GM21786 (cell line): ENCODE measurements around the gene ITGA7.

Experiments
- ATAC-seq: cut with Tn5 transposase; IDR thresholded peaks from one replicate; pipeline ENCODE4 v1.9.1; 2021; ENCODE audit not compliant: unreplicated experiment

The ITGA7 gene

DNA sequence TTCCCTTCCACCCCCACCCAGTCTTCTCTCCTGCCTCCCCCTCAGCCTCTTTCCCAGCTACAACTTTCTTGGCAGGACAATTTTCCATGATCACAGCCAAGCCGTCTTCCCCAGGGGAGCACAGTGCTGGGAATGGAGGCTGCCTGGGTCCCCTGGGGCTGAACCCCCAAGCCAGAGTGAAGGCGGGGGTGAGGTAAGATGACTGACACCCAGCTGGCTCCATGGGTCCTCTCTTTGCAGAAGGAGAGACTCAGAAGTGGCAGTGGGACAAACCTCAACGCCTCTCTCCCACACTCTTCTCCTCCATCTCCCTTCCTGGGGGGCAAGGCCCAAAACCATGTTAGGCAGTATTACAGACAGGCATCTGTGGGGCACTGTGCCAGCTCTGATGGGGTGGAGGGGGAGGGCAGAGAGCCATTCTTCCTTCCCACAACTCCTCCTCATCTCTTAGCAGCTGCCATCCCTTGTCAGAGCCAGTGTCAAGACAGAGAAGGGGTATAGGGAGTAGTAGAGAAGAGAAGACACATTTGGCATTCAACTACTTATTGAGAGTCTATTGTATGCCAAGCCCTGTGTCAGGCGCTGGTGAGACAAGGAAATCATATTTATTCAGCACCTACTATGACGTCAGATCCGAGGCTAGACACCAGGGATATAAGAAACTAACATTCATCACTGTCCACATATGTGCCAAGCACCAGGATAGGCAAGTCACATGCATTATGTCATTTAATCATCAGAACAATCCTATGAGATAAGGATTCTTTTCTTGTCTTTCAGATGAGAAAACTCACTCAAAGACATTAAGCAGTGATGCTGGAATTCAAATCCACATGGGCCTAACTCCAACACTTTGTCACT is 3.6 kb downstream of the ITGA7 start:
- ATAC-seq: no peak

DNA sequence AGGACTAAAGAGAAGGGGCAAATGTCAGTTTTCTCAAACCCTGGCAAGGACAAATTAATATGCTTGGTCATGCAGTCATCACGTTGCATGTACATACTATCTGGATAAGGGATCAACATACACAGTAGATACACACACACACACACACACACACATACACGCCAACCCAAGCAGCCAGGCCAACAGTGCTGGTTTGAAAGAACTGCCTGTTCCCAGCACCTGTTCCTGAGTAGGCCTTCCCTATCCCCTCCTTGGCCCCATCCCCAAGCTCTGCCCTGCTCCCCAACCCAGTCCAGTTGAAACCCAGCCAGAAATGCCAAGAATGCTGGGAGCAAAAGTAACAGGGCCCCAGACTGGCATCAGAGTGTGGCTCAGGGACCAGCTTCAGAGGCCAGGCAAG is 4.4 kb downstream of the ITGA7 start:
- no peak for ATAC-seq

DNA sequence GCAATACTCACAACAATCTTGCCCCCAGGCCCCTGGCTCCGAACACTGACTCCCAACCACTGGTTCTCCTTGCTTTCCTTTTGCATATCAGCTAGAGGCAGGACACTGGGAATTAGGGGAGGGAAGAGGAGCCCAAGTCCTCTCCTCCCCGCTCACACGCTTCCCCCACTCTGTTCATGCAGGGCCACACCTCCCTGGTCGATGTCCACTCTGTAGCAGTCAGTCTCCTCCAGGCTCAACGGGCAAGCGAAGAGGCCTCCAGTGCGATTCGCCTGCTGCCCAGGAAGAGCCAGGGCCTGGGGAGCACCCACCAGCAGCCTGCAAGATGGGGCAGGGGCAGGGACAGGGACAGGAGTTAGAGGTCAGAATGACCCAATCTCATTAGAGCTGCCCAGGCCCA is 4.8 kb downstream of the ITGA7 start:
- ATAC-seq: no peak

DNA sequence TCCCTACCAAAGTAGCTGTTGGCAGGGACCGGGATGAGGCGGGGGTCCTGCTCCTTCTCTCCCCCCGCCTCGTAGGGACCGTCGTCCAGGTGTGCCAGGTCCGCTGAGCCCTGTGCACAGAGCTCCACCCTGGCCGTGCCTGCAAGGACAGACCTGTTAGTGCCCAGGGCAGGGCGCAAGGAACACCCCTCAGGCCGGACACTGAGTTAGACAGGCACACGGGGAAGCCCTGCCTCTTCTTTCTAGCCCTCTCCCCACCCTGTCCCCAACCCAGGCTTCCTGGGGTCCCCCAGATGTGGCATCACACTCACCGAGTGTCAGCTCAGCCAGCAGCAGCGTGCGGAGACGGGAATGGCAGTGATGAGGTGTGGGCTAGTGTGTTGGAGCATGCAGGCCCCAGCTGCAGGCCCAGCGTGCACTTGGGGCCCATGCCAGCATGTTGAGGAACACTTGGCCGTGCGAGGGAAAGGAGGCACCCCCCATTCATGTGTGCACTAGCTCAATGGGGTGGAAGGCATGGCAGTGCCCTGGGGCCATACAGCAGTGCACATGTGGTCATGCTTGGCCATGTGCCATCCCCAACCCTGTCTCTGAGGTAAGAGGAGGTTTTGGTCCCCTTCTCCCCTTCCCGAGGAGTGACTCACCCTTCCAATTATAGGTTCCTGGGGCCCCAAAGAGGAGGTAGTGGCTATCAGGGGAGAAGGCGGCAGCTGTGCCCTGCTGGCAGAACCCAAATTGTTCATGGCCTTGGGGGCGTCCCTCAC is 7.3 kb downstream of the ITGA7 start:
- no peak for ATAC-seq

DNA sequence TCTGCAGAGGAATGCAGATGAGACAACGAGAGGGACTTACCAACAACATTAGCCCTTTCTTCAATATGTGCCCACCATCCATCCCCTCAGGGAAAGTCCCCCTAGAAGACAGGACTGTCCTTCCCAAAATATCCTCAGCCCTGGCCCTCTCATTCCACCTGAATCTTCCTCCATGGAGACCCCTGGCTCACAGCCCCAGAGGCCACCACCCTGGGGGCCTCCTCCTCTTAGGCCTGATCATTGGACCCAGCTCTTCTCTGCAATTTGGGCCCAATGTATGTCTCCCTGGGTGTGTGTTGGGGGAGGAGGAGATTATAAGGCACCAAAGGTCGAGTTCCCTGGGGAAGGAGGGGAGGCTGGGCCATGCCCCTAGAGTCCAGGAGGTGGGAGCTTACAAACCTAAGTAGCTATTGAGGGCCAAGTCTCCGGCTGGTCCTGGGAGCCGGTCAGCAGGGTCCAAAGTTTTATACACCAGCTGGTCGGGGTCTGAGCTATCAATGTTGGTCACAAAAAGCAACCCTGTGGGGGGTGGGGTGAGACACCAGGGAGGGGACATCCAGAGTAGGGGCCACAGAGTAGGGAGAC is 8.1 kb downstream of the ITGA7 start:
- no peak for ATAC-seq

DNA sequence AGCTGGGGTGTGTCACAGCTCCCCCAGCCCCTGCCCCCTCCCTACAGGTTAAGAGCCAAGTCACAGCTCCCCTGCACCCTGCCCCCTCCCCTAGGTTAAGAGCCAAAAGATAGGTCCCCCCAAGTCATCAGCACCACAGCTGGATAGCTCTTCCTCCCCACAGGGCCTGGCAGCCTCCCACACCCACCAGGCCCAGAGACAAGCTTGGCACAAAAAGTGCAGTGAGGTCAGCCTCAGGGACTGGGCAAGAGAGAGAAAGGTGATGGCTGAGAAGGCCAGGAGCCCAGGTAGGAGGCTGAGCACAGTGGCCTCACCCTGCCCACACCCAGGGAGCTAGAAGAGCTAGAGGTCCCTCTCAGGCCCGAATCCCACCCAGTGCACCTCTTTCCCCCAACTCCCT is 8.7 kb downstream of the ITGA7 start:
- no peak for ATAC-seq

DNA sequence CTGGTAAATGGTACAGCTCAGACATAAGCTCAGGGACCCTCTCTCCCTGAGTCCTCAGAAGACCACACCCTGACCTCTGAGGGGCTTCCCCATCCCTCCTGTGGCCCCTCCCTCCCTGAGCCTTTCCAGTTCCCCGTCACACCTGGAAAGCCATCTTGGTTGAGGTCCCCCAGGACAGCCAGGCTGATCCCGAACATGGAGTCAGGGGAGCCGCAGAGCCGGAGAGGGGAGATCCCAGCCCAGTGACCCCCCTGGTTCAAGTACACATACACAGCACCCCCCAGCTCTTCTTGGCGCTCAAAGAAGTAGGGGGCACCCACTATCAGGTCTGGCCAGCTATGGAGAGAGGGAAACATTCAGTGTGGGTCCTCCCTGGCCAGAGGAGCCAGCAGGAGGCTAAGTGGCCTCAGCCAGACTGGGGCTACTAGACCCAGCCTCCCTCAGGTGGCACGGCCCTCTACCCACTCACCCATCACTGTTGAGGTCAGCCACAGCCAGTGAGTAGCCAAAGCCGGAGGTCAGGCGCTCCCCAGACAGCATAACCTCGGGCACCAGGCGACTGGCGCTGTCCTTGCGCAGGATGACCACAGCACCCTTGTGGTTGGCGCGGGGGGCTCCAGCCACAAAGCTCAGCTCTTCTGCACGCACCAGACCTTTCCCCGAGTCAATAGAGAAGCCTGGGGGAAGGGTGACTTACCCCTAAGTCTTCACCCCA is 9.3 kb downstream of the ITGA7 start:
- no peak for ATAC-seq

DNA sequence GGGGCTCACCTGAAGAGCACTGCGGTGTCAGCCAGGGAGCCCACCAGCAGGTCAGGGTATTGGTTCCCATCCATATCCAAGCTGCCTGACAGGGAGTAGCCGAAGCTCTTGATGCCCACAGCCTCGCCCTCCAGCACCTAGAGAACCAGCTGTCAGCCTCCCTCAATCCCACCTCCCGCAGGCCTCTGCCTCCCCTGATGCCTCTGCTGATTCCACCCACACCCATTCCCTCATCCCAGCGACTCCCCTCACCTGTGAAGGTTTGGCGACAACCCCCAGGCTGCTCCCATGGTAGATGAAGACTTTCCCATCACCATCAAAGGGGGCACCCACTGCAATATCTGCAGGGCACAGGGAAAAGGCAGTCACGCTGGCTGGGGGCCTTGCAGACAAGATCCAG is 10.0 kb downstream of the ITGA7 start:
- no peak for ATAC-seq

DNA sequence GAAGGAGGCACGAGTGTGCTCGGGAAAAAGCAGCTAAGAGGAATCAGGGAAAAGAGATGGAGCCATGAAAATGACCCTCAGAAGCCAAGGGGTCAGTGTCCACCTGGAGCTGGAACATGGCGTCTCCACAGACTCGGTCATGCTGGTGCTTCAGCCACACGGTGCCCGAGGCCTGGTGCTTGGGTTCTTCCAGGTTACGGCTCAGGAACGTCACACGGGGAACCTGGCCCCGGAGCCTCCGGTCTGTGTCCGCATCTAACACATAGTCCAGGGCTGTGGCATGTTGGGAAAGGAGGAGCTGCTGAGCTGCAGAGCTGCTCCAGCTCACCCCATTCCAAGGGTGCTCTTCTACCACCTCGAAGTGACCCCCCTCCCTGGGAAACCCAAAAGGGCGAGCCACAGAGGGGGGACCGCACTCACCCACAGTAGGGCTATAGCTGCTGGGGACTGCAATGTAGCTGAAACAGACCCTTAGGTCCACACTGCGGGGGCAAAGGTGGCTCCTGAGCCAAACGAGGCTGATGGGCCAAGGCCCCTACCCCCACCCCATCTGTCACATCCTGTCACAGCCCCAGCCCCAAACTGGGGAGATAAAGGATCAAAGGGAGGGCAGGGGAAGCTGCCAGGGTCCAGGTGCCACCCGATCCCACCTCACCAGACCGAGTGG is 10.8 kb downstream of the ITGA7 start:
- ATAC-seq: no peak

DNA sequence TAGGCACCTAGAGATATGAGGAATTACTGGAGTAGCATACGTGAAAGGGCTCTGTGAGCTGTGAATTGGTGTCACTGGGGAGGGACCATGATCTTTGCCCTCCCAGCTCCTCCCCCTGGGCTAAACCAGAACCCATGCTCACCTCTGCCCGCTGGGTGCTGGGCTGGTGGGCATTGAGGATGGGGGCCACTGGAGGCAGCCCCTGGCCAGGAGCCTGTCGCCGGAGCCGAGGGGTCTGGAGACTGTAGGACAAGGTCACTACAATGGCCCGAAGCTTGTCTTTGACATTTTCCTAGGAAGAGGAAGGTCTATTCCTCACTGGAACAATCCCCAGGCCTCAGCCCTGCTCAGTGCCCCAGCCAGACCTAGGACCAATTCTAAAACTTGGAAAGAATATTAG is 11.6 kb downstream of the ITGA7 start:
- ATAC-seq: no peak

DNA sequence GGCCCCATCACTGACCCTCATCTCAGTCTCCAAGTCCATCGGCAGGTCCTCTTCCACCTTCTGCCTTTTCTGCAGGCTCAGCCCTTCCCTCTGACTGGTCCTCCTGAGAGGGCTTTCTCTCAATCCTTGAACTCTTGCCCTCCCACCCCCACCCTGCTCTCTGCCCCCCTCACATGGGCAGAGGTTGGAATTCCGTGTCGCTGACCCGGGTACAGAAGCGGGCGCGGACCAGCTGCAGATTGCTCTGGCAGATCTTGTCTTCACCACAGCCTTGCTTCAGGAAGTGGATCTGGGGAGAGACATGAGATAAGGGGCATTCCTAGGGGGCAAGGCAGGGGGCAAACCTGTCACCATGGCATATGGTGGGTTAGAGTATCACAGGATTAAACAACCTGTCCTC is 12.4 kb downstream of the ITGA7 start:
- no peak for ATAC-seq

DNA sequence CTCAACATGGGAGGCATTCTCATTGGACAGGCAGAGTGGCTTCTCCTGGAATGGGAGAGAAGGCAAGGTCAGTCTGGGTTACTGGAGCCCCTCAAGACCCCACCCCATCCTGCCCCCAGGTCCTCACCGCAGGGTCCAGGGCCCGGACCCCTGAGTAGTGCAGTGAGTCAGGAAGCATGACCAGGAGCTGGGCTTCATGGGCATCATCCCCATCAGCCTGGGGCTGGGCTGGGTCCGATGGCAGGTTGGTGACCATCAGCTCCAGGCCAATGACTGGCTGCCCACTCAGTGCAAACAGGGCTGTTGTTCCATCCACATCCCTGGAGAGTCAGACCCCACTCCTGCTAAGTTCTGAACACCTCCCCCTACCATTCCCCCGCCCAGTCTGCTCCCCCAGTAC is 13.1 kb downstream of the ITGA7 start:
- no peak for ATAC-seq

DNA sequence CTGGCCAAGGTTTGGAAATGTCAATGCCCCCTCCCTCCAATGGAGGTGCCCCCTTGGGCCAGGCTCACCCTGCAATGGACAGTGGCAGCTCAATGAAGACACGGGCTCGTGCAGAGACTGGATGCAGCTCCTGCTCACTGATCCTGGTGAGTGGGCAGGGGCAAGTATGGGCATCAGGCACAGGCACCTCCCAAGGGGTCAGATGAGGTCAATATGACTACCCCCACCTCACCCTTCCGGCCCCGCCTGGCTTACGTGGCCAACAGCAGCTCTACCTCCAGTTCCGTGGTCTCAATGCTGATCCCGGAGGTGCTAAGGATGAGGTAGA is 13.6 kb downstream of the ITGA7 start:
- ATAC-seq: no peak

DNA sequence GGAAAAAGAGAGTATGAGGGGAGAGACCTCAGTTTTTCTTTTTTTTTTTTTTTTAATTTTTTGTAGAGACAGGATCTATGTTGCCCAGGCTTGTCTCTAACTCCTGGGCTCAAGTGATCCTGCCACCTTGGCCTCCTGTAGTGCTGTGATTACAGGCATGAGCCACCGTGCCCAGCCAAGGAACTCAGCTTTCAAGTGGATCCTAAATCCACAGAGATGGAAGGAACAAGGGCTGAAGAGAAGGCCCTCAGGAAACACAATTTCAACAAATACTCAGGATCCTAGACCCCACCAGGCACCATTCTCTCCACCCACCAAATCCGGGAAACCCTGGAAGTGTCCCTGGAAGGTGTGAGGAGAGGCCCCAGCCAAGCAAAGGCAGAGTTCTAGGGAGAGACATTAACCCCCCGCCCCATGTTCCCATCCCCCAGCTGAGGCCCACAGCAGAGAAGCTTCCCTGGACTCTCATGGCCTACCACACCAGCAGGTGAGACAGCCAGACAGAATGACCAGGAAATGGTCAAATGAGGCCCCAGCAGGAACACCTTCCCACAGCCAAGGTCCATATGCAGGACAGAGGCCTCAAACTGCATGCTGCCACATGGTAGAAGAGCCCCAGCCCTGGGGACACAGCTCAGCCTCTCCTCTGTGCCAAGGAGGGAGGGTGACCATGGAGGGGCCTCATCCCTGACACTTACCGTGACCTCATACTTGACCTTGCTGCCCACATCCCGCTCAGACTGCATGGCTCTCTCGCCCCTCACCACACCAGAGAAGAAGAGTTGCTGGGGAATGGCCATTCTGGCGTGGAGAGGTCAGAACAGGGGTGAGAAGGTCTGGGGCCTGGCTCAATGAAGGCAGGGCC is 14.1 kb downstream of the ITGA7 start:
- no peak for ATAC-seq

DNA sequence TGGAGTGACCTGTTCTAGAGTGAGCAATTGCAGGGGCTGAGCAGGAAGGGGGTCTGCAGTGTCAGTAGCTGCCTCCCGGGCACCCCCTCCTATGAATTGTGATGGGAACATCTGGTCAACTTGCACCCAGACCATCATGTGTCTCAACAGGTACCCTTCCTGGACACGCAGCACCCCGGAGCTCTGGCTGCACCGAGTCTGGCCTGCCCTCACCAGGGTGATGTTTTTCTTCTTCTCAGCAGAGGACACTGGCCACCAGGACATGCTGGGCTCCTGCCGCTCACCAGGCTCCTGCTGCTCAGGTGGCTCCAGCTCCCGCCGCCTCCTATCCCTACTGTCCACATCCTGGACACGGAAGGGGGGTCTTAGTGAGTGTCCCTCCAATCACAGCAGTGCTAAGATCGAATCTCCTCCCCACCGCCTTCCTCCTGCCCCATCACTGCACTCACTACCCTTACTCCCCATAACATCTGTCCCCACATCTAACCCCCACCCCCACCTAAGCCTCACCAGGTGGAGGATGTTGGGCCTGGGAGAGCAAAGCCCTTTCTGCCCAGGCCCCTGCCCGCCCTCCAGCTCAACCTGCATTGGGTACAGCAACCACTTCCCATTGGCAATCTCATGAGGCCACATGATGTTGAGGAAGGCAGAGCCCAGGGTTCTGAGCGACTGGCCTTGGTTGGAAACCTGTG is 14.9 kb downstream of the ITGA7 start:
- no peak for ATAC-seq

DNA sequence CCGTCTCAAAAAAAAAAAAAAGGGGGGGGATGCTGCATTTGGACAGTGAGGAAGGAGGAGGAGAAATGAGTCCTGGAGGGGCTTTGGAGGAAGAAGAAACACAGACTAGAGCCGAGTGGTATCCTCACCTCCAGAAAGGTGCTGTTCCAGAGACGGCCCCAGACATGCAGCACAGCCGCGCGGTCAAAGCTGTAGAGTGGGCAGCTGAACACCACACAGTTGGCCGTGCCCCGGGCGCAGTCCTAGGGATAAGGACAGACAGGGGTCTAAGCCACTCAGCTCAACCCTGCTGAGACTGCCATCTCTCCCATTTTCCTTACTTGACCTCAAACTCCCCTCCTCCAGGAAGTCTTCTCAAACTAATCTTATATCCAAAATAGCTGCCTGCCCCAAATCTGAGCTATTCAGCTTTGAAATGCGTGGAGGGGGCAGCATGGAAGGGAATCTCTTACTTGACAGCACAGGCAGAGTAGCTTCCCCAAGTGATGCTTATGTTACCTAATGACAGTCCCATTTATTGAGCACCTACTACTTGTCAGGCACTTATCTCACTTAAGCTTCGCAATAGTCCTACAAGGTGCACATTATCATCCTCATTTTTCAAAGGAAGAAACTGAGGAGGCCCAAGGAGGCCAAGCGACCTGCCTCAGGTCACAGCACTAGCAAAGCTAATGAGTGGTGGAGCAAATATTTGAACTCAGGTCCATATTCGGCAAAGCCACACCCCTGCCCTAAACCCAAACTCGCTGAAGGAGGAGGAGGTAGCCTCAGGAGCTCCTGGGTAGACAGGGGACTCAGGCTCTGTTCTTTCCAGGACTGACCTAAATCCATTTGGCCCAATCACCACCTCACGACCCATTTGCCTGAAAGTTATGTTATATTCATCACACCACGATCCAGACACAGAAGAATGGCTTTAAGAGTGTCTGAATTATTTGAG is 18.7 kb downstream of the ITGA7 start:
- no peak for ATAC-seq

DNA sequence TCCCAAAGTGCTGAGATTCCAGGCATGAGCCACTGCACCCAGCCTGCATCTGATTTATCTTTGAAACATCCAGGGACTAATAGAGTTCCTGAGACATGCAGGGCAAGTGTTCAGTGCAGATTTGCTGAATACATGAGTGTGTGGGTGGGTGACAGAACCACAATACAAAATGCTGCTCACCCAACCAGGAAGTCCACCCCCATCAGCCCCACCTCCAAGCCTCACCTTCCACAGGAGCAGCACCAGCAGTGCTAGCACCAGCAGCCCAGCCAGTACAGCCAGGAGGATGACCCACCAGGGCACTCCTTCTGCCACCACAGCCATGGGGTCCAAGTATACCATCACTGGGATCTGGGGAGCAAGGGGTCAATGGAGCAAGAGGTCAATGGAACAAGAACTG is 20.0 kb downstream of the ITGA7 start:
- ATAC-seq: no peak

DNA sequence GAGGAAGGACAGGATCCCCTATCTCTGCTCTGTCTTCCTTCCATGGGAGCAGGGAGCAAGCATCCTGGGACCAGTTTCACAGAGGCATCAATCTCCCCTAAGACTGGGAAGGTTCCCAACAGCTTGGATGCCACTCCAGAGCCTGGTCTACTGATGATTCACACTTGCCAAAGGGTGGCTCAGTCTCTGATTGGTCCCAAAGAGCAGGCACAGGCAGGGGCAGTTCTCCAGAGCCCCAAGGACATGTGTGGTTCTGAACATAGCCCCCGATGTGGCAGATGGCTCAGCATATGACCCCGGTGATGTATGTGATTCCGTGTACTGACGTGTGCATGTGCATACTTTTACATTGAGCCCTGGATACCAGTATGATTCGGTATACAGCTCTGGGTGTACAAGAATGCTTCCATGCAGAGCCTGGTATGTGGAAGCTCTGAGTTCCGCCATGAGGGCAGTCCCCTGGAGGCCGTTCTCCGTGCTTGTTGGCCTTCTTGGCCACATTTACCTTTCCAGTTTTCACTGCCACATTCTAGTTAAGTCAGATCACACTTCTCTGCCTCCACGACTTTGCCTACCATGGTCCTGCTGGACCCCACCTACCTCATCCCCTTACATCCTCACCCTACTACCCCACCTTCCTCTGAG is 21.2 kb downstream of the ITGA7 start:
- ATAC-seq: no peak
